ENCODE measurements around the gene PCNX1. TPM values are rescaled to one million over a fixed set of nuclear protein-coding genes. Genes with fewer than 3 reads are reported as not detected.

PCNX1 gene
- total RNA-seq, 1 donor from 2014 or later = 73.3 TPM

DNA sequence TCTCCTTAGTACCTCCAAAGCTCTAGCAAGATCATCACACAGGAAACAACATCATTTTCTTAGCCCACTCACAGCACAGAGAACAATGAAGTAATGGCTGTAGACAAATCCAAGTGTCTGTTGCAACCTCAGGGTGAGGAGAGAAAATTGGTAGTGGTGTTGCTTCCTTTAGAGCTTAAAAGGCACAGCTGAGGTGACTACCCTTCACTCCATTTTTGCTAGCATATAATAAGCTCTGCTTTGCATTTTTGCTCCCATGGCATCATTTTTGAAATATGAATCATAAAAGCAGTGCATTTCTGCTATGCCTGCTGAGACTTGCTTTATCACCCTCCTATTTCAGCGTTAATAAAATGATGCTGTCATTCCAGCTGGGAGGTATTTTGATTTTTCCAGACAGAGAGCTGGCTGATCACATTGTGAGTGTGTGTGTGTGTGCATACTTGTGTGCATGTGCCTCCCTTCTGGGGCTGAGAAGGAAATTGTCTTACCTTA lies 18.5 kb upstream of the PCNX1 start:
- no peak for DNase-seq (ENCODE audit: low spot score)

DNA sequence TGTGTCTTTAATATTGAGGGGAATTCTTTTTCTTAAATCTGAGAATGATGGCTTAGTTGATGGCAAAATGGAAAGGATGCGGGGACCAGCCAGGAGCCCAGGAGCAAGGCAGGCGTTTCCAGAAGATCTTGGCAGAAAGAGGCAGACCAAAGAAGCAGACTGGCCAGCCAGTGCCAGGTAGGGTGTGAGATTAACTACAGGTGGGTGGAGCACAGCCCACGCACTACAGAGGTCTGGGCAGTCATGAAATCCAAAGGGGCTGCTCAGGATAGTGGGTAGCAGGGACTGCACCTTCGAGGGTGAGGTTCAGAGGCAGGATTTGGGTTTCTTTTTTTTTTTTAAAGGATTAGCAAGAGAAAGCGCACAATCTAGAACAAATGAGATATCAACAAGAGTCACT lies 17.7 kb upstream of the PCNX1 start:
- no peak for DNase-seq (ENCODE audit: low spot score)

- DNase-seq (ENCODE audit: low spot score) = no peak
Measured at GRCh38 chr14:70890826-70891659, 16.2 kb upstream of the PCNX1 start.

- DNase-seq (ENCODE audit: low spot score) = no peak
Measured at GRCh38 chr14:70891737-70892136, 15.5 kb upstream of the PCNX1 start.

DNA sequence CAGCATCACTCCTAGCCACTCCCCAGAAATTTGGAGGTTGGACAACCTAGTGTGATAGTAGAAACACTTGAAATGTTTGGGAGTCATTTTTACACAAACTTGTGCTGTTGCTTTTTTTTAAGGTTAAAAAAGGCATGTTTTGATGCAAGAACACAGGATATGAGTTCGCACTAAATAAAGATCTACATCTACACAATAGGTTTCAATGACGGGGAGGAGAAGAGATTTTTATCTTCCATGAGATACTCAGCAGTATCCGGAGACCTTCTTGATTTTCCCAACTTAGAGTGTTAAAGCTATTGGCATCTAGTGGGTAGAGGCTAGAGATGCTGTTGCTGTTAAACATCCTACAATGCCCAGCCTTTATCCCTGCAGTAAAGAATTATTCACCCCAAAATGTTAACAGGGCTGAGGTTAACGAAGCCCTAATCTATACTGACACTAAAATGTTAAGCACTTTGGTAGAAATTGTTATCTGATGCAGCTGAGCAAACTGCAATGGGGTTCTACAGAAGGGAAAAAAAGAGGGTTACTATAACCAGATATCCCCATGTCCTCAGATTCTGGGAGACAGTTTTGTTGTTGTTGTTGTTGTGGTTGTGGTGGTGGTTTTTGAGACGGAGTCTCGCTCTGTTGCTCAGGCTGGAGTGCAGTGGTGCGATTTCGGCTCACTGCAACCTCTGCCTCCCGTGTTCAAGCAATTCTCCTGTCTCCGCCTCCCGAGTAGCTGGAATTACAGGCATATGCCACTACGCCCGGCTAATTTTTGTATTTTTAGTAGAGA lies 14.0 kb upstream of the PCNX1 start:
- no peak for DNase-seq (ENCODE audit: low spot score)

GRCh38 chr14:70893858-70894291 lies 13.4 kb upstream of the PCNX1 start:
- DNase-seq (ENCODE audit: low spot score) = no peak

GRCh38 chr14:70894868-70895267 lies 12.4 kb upstream of the PCNX1 start:
- no peak for DNase-seq (ENCODE audit: low spot score)

- no peak for DNase-seq (ENCODE audit: low spot score)
Measured at GRCh38 chr14:70896317-70896716, 10.9 kb upstream of the PCNX1 start.

DNA sequence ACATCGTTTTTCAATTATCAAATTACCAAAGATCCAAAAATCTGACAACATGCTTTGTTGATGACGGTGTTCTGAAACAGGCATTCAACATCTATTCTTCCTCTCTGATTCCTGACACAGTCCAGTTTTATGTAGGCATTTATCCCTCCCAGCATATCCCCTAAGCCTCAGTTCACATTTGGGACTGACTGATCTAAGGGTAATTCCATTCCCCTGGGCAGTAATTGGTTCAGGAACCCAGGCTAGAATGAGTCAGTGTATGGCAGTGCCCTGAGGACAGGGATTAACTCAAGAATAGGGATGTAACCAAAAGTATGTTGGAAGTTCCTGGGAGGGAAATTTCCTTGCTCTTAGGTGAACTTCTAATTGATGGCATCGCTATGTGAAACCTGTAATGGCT lies 10.3 kb upstream of the PCNX1 start:
- no peak for DNase-seq (ENCODE audit: low spot score)

GRCh38 chr14:70897464-70897863 lies 9.8 kb upstream of the PCNX1 start:
- no peak for DNase-seq (ENCODE audit: low spot score)

- no peak for DNase-seq (ENCODE audit: low spot score)
Measured at GRCh38 chr14:70898111-70898745, 9.0 kb upstream of the PCNX1 start.

DNA sequence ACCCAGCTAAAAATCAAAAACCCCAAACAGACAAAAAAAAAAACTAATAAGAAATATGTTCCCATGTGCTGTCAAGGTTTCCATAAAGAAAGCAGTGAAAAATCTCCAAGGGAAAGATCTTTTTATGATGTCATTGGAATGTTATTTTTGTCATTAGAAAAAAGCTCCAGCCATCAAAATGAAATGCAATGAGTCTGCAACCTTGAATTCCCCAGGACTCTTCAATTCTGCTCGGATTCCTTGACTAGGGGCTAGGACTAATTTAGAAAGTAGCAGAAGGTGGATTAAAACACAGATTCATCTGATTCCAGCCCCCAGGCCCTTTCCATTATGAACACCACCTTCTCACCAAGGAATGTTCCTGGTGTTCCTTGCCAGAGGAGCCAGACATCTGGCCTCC lies 6.0 kb upstream of the PCNX1 start:
- DNase-seq (ENCODE audit: low spot score) = no peak

DNA sequence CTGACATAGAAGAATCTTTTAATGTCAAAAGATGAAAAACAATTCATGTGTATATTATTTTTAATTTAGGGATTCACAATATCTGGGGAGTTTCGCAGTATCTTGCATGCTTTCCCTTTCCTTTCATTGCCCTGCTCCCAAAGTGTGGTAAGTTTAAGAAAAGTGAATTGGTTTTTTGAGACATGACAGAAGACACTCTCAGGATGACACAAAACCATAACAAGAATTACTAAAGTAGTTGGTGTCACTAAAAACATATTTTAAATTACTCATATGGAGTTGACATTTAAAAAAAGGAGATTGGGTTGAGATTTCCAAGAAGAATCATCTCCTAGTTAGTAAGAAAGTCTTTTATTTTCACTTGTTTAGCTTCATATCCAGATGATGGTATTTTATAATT lies 5.1 kb upstream of the PCNX1 start:
- no peak for DNase-seq (ENCODE audit: low spot score)

GRCh38 chr14:70904373-70904772 lies 2.9 kb upstream of the PCNX1 start:
- no peak for DNase-seq (ENCODE audit: low spot score)

- peak; percentile 48 for DNase-seq (ENCODE audit: low spot score)
Measured at GRCh38 chr14:70905301-70905700, 2.0 kb upstream of the PCNX1 start.

DNA sequence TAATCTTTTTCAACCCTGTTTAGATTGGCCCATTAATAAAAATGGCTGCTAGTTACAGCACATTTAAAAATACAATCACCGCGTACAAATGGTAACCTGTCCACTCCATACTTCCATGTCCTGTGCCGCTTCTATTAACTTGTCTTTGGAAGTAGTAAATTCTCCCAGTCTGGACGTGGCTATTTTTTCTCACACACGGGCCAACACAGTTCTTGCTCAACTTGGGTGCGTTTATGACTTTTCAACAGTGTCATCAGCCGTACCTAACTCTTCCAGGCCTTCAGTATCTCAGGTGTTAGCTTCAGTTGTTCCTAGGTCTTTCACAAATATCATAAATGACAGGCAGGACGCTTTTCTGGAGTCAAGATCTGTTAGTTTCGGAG lies 475 bp upstream of the PCNX1 start:
- DNase-seq (ENCODE audit: low spot score) = no peak

DNA sequence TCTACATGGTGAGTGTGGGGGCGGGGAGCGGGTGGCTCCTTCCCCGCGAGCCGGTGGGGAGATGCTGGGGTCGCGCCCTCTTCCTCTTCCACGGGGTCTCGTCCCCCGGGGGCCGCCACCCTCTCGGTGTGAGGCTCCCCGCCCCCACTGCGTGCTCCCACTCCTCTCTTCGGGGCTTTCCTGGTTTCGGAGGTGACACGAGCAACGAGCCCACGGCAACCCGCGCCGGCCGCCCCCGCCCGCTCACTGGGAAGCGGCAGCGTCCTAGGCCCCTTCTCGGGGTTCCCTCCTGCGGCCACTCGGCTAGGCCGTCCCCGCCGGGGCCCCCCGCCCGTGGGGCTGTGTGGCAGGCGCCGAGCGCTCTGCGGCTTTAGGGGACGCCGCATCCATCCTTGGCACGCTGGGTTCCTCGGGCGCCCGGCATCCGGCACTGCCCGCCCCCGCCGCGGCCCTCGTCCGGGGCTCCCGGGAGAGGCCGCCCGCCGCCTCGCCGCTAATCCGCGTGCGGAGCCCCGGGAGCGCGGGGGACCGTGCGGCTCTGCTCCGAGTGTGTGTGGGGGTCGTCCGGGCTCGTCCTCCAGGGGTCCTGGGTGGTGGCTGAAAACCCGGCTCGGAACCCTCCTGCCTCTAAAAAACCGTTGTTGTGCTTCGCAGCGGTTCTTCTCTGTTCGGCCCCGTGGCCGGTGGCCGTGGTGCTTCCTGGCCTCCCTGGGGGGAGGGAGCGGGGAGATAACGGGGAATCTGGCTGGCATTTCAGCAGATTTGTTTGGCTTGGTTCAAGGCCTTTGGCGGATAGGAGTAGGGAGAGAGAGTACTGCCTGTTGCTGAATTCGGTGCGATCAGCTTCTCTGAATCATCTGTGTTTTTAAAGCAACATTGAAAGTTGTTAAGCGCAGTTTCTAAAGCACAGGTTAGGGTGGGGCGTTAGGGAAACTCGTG lies 1.0 kb downstream of the PCNX1 start:
- peak; percentile 63 for DNase-seq (ENCODE audit: low spot score)

- no peak for DNase-seq (ENCODE audit: low spot score)
Measured at GRCh38 chr14:70908935-70909641, 1.8 kb downstream of the PCNX1 start.

- no peak for DNase-seq (ENCODE audit: low spot score)
Measured at GRCh38 chr14:70909733-70910614, 2.7 kb downstream of the PCNX1 start.

DNA sequence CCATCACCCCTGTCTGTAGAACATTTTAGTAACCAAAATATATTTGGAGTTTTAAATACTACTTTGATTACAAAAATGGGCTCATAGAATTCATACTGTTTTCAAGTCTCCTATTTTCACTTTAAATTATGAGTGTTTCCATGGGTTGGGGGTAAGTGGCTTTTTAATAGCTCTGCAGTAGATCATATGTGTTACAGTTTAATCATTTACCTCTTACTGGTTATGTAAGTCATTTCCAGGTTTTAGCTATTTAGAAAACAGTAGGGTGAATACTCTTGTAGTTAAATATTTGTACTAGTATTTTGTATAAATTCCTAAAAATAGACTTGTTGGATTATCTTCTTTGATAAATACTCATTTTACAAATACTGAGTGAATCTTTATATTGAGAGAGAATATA lies 8.2 kb downstream of the PCNX1 start:
- no peak for DNase-seq (ENCODE audit: low spot score)

All from ureter (tissue), 1 donor.